Activated CD8-positive, alpha-beta memory T cell treated with anti-CD3 and anti-CD28 coated beads, Interleukin-2, amount 50 U/mL, for 24 hours (primary cell): ENCODE measurements around the gene OR2H2.

Experiments
- DNase-seq: peaks from one replicate; pipeline ENCODE4 v3.0.0-alpha.2; 2020; ENCODE audit errors: extremely low read depth

OR2H2 gene

GRCh38 chr6:29591677-29592076, 6.8 kb downstream of the OR2H2 start:
- DNase-seq, result no peak

DNA sequence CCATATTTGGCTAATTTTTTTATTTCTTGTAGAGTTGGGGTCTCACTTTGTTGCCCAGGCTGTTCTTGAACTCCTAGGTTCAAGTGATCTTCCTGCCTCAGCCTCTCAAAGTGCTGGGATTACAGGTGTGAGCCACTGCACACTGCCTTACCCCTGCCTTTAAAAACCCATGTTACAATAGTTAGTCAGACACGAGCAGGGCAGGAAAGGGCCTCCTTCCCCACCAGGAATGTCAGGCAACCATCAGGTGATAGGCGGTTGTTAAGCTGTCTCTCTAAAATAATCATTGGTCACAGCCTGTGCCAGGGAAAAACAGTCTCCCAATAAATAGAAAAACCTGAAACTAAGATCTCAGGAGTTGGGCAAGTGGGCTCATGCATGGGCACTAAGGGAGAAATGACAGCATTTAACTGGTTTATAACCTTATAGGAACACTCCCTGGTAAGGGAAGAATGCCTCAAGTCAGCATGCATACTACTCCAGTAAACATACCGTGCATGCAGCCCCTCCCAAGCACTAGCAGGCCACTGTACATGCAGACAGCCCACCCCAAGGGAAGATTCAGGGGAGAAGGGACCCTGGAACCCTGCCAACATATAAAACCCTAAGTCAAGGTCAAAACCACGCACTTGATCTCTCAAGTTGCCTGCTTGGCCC, 8.4 kb downstream of the OR2H2 start:
- no peak for DNase-seq

GRCh38 chr6:29596381-29596900, 11.5 kb downstream of the OR2H2 start:
- DNase-seq, result no peak

DNA sequence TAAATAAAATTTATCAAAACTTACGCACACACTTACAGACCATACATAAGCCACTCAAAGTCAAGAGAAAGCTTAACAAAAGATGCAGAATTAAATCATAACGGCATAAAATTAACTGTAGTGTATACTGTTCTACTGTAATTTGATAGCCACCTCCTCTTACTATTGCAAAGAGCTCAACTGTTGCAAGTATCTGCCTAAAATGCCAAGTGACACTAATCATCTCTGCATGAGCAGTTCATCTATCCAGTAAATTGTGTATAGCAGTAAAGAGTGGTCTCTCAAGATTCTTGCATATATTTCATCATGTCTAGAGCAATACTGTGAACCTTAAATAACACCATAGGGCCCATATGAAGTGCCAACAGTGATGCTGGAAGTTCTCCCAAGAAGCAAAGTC, 12.3 kb downstream of the OR2H2 start:
- no peak for DNase-seq

DNA sequence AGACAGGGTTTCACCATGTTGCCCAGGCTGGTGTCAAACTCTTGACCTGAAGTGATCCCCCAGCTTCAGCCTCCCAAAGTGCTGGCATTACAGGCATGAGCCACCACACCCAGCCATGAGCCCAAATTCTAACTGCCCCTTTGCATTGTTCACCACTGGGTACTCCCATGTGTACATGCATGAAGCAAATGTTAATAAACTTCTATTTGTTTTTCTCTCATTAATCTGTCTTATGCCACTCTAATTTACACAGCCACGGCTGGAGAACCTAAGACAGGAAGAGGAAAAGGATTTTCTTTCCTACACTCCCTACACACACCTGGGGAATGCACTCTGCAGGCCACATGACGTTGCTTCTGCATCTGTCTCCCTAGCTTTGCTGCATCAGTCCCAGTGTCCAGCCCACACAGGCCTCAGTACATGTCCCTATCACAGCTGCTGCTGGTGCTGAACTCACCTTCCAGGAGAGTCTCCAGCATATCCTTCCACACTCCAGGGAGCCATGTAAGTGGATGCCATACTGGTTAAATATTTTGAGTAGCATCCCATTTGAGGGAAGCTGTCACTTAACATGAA, 13.3 kb downstream of the OR2H2 start:
- DNase-seq, result no peak

DNA sequence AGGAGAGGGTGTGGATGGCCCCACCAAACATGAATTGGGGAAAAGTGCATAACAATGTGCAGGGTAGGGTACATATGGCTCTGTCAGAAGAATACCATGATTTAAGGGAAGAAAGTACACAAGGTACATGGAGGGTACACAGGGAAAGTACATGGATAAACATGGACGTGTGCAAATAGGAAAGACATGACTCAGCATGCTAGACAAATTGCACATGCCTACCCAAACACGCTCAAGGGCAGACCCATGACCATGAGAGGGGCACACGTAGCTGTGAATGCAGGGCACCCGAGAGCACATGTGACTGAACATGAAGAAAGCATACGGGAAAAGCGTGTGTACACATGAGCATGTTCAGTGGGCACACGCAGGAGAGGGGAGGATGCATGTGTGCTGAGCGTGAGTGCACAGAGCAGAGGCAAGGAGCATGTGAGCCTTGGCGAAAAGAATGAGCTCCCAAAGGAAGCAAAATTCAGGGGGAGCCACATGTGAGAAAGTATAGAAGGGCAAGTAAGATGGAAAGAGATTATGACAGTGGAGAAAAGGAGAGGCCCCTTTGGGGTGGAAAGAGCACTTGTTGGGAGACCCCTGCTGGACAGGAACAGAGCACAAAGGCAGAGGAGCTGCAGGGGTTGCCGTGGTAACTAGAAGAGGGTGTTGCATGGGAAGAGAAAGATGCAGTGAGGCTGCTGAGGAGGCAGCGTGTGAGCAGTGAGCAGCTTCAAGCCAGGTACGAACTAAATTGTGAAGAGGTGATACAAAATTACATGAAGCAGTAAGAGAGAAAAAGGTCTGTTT, 17.8 kb downstream of the OR2H2 start:
- DNase-seq, result no peak

GRCh38 chr6:29603456-29603855, 18.5 kb downstream of the OR2H2 start:
- no peak for DNase-seq

- no peak for DNase-seq
Observed at GRCh38 chr6:29603930-29604329, 19.0 kb downstream of the OR2H2 start.

- no peak for DNase-seq
Observed at GRCh38 chr6:29608131-29608530, 23.2 kb downstream of the OR2H2 start.

- no peak for DNase-seq
Observed at GRCh38 chr6:29610540-29610939, 25.6 kb downstream of the OR2H2 start.

DNA sequence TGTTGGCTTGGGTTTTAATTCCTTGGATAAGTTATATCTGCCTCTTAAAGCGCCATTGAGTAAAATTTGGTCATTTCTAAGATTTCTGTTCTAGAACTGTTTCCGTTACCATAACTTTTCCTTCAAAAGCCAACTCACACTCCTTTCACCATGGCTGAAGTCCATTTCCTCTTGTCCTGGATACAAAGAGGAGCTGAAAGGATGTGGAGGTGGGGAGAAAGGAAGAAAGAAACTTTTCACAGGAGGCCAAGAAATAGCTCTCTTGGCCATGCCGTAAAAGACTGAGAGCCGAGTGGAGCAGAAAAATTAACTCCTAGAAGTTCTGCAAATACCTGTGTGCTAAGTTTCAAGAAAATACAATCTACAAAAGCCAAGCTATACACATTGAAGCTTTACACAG, 26.5 kb downstream of the OR2H2 start:
- no peak for DNase-seq

DNA sequence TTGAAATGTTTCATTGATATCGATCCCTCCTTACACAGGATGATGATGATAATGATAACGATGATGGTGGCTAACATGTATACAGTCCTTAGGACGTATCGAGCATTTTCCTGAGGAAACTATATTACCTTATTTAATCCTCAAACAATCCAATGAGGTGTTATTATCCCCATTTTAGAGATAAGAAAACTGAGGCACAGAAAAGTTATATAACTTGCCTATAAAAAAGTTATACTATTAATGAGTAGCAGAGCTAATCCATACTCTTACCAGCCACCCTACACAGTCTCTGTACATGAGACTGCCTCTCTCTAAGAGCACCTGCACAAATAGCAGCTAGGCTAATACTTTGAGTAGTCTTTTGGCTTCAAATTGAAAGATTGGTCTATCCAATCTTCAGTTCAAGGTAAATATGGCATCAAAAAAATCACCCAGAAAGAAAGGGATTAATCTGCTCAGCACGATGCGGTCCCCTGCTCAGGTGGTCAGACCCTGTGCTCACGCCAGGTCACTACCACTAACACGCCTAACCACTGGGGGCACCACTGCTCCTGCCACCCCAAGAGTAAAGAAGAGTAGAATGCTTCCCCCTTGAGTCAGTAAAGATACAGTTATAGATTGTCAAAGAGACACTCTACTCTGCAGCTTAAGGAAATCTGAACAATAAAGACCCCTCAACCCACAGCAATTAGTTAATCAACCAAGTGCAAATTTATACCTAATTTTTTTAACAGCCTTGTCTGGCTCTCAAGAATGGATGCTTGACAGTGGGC, 33.0 kb downstream of the OR2H2 start:
- DNase-seq, result no peak

DNA sequence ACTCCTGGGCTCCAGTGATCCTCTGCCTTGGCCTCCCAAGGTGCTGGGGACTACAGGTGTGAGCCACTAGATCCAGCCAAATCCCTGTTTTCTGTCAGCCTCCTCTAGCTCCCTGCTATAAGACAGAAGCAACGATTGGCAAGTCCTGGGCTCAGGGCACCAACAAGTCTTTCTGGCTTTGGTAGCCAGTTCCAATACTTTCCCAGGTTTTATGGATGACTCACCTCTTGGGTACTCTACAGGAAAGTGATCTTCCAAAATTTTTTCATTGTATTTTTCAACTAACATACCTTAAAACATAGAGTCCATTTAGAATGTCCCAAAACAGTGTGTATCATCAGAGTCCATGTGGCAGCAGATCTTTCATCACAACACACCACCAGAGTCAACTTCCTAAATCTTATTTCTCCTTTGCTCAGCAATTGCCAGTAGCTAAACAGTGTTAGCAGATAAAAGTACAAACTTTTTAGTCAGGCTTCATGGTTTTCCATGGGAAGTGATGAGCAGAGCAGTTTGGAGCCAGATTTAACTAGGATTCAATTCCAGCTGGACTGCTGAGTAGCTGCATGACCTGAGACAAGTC, 34.7 kb downstream of the OR2H2 start:
- DNase-seq, result no peak

GRCh38 chr6:29620630-29621029, 35.7 kb downstream of the OR2H2 start:
- DNase-seq, result no peak

- no peak for DNase-seq
Observed at GRCh38 chr6:29624520-29624961, 39.6 kb downstream of the OR2H2 start.

- DNase-seq, result no peak
Observed at GRCh38 chr6:29625337-29625930, 40.5 kb downstream of the OR2H2 start.

DNA sequence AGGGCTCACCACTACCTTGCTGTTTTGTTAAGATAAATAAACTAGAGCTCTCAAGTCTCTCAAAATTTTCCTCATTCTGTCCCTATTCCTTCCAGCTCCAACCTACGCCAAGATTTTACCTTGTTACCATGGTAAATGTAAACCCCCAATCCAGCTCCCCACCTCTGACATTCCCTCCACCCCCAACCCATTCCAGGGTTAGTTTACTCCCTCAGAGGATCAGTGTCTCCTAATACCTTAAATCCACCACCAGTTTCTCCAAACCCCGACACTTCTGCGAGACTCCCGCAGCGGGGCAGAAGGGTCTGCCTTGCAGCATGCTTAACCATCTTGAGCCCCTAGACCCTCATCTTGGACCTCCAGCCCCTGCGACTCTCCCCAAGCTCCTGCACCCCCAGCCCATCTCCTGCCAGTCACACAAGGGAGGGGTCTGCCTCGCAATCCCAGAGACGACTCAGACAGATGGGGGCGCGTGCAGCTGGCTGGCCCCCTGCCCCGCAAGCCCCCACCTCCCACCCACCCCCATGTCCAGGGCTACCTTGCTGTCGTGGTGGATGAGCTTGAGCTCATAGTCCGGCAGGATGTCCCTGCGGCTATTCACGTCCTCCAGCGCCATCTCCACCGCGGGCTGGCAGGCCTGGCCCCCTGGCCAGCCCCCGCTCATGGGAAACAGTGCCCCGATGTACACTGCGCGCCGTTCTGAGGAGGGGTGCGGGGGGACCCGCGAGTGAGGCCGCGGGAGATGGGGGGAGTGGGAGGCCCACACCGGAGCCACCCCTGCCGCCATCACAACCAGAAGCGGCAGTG, 42.2 kb downstream of the OR2H2 start:
- no peak for DNase-seq

DNA sequence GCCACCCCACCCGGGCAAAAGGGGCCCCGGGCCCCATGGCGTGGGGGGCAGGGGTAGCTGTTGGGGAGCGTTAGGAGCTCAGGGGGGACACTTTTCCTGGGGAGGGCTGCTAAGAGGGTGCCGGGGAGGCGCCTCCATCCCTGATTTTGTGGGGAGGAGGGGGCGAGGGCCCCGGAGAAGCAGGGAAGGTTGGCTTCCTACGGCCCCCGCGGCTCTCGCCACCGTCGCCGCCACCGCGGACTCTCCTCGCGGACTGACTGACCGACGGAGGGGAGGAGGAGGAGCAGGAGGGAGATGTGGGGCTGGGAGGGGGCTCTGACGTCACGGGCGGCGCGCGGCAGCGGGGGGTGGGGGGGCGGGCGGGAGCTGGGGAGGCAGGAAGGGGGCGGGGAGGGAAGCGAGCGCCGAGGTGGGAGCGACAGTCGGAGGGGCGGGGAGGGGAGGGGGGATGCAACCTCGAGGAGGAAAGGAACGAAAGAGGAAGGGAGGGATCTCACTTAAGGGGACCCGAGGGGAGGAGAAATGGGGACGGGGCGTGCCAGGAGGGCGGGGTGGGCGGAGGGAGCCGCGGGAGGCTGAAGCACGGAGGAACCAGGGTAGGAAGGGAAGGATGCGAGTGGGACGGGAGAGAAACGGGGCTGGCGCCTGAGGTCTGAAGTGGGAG, 43.0 kb downstream of the OR2H2 start:
- DNase-seq, result no peak

- no peak for DNase-seq
Observed at GRCh38 chr6:29628419-29629281, 43.7 kb downstream of the OR2H2 start.
